Midbrain (tissue), 1 donor: ENCODE measurements around the gene KLF14.
A peak's percentile ranks its signal among the peaks of the same experiment; 100 is the strongest.
"Not testable (repeated sequence)": the region's sequence is repeated elsewhere in the genome, so short reads cannot be mapped to it uniquely, and the experiment has no call there.

Experiments
- DNase-seq: peaks from one replicate; lab custom pipeline; 2025; lab: John Stamatoyannopoulos, UW

Gene KLF14

DNA sequence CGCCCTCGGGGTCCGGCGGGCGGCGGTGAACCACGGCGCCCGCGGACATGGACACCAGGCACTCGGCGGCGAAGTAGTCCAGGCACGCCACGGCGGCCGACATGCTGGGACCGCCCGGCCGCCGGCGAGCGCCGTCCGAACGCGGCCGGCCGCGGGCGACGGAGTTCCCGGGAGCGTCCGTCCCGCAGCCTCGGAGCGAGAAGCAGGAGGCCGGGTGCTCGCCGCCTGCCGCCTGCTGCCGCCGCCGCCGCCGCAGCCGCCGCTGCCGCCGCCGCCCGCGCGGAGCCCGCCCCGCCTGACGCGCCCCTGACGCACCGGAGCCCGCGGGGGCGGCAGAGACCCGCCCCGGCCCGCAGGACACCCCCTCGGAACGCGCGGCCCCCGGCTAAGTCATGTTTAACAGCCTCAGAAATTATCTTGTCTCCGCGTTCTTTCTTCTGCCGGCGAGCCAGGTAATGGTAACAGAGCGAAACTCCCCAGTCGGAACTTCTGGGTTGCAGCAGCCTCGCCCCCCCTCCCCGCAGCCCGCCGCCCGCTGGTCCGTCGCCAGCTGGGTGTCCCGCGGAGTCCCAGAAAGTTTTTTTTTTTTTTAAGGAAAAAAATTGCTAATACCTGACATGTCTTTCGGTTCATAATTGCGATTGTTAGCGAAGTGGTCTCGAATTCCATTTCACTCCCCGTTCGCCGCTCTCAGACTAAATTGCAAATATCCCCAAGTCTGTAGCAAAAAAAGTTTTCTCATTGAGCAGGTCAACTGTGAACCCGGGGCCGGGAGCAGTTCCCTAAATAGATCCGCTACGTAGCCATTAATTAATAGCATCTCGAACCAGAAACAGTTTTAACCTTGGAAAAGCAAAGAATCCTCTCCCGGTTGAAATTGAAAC lies at the start of gene KLF14:
TSS of gene KLF14 (minus strand) at position 277 of the 884 bp plus-strand sequence. CDS start at position 103, 174 bp downstream.
- no peak for DNase-seq

DNA sequence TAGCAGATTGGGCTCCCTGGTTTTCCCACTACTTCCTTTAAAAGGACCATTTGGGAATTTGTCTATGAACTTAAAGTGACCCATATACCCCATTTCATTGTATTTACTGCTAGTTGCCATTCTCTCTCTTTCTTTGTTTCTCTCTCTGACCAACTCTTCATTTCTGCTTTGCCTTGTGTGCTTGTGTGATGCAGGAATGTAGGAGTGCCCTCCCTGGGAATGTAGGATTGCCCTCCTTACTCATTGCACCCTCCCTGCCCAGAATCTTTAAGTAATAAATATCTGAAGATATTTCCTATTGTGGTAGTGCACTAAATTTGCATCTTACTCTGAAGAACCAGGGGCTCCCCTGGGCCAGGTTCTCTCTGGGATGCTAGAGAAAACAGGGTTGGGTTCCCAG lies 47.3 kb upstream of the KLF14 start:
- DNase-seq, result no peak

DNA sequence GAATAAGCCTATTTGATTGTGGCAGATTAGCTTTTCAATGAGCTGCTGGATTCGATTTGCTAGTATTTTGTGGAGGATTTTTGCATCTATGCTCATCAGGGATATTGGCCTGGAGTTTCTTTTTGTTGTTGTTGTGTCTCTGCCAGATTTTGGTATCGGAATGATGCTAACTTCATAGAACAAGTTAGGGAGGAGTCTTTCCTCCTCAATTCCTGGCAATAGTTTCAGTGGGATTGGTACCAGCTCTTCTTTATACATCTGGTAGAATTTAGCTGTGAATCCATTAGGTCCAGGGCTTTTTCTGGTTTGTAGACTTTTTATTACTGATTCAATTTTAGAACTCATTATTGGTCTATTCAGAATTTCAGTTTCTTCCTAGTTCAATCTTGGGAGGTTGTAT lies 43.4 kb upstream of the KLF14 start:
- no peak for DNase-seq

DNA sequence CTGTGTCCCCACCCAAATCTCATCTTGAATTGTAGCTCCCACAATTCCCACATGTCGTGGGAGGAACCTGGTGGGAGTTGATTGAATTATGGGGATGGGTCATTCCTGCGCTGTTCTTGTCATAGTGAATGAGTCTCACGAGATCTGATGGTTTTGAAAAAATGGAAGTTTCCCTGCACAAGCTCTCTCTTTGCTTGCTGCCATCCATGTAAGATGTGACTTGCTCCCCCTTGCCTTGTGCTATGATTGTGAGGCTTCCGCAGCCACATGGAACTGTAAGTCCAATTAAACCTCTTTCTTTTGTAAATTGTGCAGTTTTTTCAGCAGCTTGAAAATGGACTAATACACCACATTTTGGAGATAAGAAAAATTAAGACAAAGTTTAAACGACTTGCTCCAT lies 38.4 kb upstream of the KLF14 start:
- DNase-seq, result not testable (repeated sequence)

DNA sequence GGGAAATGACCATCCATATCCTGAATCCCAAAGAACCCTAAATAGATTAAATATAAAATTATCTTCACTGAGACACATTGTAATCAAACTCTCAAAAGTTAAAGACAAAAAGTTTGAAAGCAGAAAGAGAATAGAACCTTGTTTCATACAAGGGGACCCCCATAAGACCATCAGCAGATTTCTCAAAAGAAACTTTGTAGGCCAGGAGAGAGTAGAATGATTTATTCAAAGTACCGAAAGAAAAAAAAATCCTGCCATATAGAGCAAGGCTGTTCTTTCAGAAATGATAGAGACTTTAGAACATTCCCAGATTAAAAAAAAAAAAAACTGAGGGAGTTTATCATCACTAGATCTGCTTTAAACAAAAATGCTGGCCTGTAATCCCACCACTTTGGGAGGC lies 34.8 kb upstream of the KLF14 start:
- DNase-seq, result no peak

DNA sequence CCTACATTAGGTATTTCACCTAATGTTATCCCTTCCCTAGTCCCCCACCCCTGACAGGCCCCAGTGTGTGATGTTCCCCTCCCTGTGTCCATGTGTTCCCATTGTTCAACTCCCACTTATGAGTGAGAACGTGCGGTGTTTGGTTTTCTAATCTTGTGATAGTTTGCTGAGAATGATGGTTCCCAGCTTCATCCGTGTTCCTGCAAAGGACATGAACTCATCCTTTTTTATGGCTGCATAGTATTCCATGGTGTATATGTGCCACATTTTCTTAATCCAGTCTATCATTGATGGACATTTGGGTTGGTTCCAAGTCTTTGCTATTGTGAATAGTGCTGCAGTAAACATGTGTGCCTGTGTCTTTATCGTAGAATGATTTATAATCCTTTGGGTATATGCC lies 30.6 kb upstream of the KLF14 start:
- DNase-seq, result not testable (repeated sequence)

DNA sequence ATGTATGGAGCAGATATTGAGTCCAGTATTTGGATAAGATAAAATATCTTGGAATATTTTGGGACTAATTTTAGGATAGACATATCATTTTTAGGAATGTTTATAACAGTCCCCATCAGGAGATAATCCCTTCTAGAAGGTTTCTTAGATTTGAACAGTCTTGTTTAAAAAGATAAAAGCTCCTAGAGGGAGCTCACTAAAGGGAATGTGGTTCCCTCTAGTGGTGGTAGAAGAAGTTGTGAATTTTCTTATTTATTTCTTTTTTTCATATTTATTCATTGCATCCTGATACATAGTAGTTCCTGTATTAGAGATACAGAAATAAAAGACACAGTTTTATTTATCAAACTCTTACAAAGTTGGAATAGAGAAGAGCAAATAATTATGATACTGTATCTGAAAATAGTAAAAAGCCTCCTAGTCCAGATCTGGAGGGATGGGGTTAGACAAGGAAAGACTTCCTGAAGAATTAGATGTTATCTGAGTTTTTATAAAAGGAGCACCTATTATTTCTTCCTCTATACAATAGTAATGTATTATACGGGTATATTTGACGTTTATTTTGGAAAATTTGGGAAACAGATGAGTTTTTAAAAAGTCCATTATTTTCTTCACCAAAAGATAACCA lies 24.5 kb upstream of the KLF14 start:
- DNase-seq, result peak; percentile 8

DNA sequence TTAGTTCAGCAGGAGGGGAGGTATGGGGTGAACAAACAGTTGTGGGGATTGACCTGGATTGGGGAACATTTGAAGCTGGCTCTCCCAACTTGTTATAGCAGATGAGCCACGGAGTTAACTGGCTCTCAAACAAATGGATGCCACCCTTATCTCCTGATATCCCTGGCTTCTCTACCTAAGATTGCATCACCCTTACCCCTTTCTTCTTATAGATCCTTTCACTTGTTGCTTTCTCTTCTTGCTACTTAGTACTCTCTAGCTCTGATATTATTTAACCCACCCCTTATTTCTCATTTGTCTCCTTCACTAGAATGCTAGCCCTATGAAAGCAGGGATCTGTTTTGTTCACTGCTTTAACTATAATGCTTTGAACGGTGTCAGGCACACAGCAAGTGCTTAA lies 22.3 kb upstream of the KLF14 start:
- no peak for DNase-seq

DNA sequence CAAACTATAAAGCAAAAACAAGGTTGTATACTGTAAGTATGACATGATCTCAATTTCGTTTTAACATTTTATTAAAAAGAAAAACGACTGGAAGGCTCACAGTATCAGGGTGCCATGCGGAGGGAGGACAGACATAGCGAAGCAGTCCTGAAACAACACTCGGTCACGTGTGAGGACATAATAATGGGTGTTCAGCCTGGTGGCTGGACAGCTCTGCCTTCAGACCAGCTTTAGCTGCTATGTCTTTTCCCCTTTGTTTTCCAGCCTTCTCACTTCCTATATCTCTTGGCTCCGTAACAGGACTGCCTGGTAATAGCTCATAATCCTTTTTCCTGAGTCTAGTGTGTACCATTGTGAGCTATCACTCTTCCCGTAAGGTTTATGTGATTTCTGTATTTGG lies 18.4 kb upstream of the KLF14 start:
- no peak for DNase-seq

DNA sequence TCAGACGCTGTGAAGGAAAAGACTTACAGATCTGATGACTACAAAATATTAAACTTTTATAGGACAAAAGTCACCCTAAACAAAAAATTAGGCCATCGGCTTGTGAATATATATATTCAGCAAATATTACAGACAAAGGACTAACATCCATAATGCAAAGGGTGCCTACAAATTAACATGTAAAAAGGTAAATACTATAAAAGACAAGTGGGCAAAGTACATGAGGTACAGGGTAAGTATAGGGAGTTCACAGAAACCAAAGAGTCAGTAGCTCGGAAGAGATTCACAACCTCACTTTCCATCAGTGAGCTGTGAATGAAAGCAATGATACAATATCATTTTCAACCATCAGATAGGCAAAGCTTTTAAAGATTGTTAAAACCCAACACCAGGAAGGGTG lies 16.7 kb upstream of the KLF14 start:
- DNase-seq, result no peak

DNA sequence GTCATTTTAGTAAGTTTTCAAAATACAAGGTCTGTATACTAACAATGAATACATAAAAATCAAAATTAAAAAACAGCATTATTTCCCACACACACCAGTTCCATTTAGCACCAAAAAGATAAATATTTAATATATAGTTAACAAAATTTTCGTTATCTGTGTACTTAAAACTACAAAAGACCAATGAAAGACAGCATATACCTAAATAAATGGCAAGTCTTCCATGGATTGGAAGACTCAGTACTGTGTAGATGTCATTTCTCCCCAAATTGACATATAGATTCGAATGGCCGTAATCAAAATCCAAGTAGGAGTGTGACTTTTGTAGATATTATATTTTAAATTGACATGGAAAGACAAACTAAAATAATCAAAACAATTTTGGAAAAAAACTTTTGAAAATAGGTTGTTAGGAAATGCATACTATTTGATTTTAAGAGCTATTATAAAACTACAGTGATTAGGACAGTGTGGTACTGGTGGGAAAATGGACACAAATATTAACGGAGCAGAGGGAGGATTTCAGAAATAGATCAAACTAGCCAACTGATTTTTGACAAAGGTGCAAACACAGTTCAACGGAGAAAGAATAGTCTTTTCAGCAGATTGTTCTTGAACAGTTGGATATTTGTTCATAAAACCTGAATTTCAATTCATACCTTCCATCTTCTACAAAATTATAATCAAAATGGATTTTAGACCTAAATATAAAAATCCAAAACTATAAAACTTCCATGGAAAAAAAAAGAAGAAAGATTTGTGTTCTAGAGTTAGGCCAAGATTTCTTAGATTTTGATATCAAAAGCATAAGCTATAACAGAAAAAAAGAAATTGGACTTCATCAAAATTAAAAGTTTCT lies 14.8 kb upstream of the KLF14 start:
- no peak for DNase-seq

DNA sequence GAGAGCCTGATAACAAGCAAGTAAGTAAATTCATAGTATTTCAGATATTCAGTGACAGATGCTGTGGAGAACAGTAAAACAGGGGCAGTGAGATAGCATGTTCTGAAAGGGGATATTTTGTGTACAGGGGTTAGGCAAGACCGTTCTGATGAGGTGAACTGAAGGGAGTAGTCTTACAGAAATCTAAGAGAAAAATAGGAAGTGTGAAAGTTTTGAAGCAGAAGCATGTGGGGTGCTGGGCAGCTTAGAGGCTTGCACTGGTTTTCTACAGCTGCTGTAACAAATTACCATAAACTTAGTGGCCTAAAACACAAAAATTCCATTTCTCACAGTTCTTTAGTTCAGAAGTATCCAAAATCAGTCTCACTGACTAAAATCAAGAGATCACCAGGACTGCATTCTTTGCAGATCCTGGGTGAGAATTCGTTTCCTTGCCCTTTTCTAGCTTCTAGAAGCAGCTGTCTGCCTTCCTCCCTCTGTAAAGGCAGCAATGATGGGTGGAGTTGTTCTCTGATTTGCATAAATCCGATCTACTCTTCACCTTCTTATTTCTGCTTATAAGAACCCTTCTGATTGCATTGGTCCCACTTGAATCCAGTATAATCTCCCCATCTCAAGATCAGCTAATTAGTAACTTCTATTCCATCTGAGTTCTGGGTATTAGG lies 7.5 kb upstream of the KLF14 start:
- no peak for DNase-seq

DNA sequence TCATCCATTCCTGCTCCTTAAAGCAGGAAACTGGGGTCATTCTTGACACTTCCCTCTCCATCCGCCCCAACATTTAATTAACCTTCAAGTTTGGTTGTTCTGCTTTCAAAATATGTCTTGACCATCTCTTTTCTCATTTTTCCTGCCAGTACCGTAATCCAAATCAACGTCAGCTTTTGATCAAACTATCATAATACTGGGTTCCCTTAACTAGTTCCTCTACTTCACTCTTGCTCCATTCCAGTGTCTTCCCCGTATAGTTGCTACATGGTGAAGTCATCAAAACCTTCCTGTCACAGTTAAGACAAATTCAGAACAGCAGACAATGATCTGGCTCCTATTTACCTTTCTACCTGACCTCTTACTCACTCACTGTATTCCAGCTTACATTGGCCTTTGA lies 6.6 kb upstream of the KLF14 start:
- no peak for DNase-seq

DNA sequence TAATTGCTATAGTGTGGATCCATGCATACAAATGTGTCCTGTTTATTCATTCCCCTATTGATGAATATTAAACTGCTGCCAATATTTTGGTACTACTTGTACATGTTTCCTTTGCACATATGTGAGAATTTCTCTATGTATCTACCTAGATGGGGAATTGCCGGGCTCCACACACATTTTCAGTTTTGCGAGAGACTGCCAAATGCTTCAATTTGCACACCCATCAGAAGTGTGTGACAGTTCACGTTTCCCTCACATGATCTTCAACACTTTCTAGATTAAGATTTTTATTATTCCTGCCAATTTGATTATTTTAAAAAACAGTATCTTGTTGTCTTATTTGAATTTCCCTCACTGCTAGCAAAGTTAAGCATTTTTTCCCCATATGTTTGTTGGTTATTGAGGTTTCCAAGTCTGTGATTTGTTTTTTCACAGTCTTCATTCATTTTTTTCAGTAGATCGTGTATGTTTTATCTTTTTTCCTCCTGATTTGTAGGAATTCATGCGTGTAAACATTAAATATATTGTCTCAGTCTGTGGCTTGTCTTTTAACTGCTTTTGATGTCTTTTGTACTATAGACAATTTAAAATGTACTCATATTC lies 2.4 kb upstream of the KLF14 start:
- no peak for DNase-seq

DNA sequence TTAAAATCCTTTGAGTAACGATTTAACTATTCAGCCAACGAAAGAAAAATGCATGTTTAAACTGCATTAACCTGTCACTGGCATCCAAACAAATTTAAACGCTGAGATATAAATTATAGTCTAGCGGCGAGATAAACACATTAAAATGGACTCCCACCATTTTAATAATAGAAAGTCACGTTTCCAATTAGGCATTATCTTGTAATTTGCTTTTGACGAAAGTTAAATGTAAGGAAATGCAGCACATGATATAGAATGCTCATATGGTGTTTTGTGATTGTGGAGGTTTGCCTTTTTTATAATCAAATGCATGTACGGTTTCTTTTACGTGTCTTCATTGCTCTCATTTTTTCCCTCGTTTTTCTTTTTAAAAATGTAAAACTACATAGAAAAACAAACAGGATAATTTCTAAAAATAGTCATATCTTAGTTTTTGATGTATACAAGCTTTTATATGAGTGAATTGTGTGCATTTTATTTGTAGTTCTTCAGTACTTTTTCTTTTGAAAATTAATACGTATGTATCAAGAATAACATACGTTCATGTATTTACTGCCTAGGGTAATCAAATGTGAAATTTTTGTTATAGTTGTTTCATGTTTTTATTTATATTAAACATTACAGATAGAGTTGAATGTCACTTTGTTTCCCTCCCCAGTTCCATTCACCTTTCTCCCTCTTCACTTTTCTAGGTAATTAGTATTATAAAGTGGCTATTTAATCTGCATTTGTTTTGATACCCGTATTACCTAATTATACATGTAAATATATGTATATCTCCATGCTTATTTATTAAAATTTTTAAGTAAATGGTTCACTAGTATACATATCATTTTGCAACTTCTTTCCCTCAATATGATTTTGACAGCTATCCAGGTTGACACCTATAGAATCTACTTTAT lies 1.1 kb upstream of the KLF14 start:
- DNase-seq, result no peak

DNA sequence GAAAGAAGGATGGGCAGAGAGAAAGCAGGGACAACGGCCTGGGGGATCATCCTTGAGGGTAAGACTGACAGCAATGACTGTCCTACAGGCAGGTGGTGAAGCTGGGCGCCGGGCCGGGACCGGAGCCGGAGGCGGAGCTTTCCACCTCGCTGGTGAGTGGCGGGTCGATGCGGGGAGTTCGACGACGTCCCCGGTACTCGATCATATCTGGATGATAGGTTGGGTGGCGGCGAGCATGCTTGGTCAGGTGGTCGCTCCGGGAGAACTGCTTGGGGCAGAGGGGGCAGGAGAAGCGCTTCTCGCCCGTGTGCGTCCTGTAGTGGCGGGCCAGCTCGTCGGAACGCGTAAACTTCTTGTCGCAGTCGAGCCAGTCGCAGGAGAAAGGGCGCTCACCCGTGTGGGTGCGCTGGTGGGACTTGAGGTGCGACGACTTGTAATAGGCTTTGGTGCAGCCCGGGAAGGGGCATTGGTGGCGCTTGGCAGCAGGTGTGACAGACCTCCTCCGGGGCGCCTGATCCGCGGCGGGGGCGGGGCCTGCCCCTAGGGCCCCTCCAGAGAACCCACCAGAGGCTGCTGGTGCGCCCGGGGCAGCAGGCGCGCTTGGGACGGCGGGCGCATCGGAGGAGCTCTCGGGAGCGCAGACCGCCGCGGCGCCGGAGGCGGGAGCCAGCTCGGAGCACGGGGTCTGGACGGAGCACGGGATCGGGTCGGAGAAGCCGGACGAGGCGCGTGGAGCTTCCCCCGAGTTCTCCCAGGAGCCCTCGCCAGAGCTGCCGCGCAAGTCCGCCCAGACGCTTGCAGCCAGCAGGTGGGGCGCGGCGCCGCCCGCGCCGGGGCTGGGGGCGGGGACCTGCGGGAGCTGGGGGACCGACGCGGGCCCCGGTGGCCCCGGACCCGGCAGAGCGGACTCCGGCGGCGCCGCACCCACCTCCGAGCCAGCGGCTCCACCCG lies 752 bp downstream of the KLF14 start:
- no peak for DNase-seq

DNA sequence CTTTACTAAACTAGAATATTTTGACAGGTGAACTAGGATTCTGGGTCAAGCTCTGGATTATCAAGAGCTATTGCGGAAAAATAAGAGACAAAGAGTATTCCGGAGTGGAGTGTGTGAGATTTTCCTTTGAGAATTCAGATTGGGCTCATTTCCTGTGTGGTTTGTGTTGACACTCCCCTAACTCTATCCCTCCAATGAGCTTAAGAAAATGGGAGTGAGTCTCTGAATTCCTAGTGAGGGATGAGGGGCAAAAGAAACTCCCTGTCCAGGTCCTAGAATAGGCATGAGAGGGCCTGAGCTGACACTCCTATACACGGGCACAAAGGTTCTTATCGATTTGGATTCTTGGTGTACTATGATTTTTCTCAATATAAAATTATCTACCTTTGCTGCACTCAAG lies 10.2 kb downstream of the KLF14 start:
- DNase-seq, result no peak

DNA sequence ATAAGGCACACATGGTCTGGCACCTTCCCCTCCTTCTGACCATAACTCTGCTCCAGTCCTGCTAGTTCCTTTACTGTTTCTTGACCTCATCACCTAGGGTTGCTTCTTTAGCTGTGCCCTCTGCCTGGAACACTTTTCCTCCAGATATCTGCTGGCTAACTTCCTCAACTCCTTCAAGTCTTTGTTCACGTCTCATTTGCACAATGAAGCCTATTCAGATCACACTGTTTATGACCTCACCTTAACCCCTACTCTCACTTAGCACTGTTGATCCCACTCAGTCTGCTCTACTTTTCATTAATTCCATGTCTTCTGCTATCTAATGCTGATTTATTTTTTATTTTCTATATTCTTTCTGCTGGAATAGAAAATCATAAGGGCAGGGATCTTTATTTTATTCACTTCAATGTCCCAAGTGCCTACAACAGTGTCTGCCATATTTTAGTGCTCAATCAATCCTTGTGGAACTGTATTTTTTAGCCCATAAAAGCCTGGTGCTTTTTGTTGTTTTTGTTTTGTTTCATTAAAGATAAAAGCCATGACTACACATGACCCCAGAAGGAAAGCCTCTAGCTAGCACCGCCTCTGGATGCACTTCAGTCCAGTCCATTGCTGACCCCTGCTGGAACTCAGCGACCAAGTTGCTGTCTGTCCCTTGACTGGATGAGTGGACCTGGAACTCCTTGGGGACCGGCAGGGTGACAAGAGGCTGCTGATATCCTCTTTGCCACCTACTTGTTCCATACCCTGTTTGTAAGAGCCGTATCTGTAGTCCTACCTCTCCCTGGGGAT lies 12.3 kb downstream of the KLF14 start:
- DNase-seq, result peak; percentile 72

DNA sequence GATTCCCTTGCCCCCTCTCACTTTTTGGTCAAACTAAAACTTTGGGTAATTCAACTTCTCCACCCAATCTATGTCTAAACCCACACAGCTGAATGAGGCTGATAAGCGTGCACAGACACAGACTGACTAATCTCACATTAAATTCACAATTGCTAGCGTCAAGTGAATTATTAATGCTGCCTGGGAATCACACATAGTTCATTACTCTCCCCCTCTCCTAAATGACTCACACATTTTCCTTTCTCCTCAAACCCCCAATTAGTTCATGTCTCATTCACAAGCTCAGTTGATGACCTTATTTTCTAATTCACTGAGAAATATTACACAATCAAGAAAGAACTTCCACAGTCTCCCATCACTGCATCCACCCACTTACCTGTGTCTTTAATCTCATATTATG lies 14.5 kb downstream of the KLF14 start:
- no peak for DNase-seq
